ENCODE data around the gene RNF227. TPM values are rescaled to one million over a fixed set of nuclear protein-coding genes. Genes with fewer than 3 reads are reported as not detected.

The RNF227 gene
- total and polyA plus RNA-seq, 11 donors, result 0.51 to 4.9 (median 0.88) TPM

GRCh38 chr17:7889166-7889955 lies 26.7 kb downstream of the RNF227 start:
- ATAC-seq, result peak; percentile 85 to 91 (median 89)
- WGBS, 4 donors, result 18 to 32% (median 24%) methylated on average over 10 to 11 of the region's 11 CpGs
- peak; percentile 96 to 99 (median 99) for DNase-seq
- peaks cover 17 to 49% (median 43%) of the 10 kb centered on the region in 12 donors for H3K4me1 ChIP-seq
- H3K4me3 ChIP-seq, result peak overlapping the region in 7 of 12 donors; percentile 23 to 86 (median 78)
- H3K27ac ChIP-seq, result peak overlapping the region; percentile 72 to 98 (median 91)
- no peaks in the 10 kb centered on the region for H3K27me3 ChIP-seq
- H3K9me3 ChIP-seq, result no peaks in the 10 kb centered on the region
- peaks cover 0 to 44% (median 30%) of the 10 kb centered on the region in 9 donors for H3K36me3 ChIP-seq
- TF ChIP-seq CTCF (IDR thresholded peaks at IDR 0.05), result peak; percentile 30 to 65 (median 49)
- no peak for TF ChIP-seq POLR2A (IDR thresholded peaks at IDR 0.05)
- intact Hi-C loops (cut with DNase I), result loop anchor here in 4 of 10 donors (2.0 to 5.0 kb wide), 5 partner anchors 25 to 43 kb away; partner anchors contain the start of genes CNTROB (in 2 of the 4), NAA38 (in 1 of the 4) and TRAPPC1 (in 1 of the 4)

GRCh38 chr17:7888184-7888920 lies 27.7 kb downstream of the RNF227 start, which contains the start of gene CHD3:
Gene CHD3 (plus strand): TSS chr17:7888789. CDS start chr17:7889001, 212 bp downstream.
- peaks cover 17 to 57% (median 44%) of the 10 kb centered on the region in 12 donors for H3K4me1 ChIP-seq
- H3K27ac ChIP-seq, result peak within 1 kb of the TSS; percentile 72 to 98 (median 91)
- intact Hi-C loops (cut with DNase I), result loop anchor here in 4 of 10 donors (2.0 to 5.0 kb wide), 5 partner anchors 26 to 44 kb away; partner anchors contain the start of genes CNTROB (in 2 of the 4), NAA38 (in 1 of the 4) and TRAPPC1 (in 1 of the 4)
- H3K9me3 ChIP-seq, result no peaks in the 10 kb centered on the region
- H3K4me3 ChIP-seq, result peak within 1 kb of the TSS; percentile 8 to 86 (median 76)
- no peaks in the 10 kb centered on the region for H3K27me3 ChIP-seq
- 28 to 41% (median 33%) methylated on average over 17 to 18 of the region's 18 CpGs for WGBS, 4 donors
- peak; percentile 4 to 71 (median 32) for ATAC-seq
- H3K36me3 ChIP-seq, result peaks cover 0 to 34% (median 20%) of the 10 kb centered on the region in 9 donors
- no peak for TF ChIP-seq CTCF (IDR thresholded peaks at IDR 0.05)
- TF ChIP-seq POLR2A (IDR thresholded peaks at IDR 0.05), result no peak
- DNase-seq, result peak in 1 of 5 donors; percentile 40

- Histone ChIP-seq H3K4me3 (peak overlapping the region; percentile 8 to 86 (median 76)), H3K9me3 (no peaks in the 10 kb centered on the region), H3K36me3 (peaks cover 0 to 26% (median 18%) of the 10 kb centered on the region in 9 donors), H3K4me1 (peaks cover 17 to 63% (median 45%) of the 10 kb centered on the region in 12 donors), H3K27me3 (no peaks in the 10 kb centered on the region), H3K27ac (peak overlapping the region; percentile 72 to 98 (median 91))
- WGBS, 4 donors, result 0 to 1% (median 1%) methylated on average over 22 to 35 of the region's 35 CpGs
- DNase-seq, result peak; percentile 93 to 95 (median 95)
- intact Hi-C loops (cut with DNase I), result loop anchor here in 5 of 10 donors (2.0 to 5.0 kb wide), 6 partner anchors 25 to 53 kb away; partner anchors contain the start of genes CNTROB (in 2 of the 5), NAA38 (in 2 of the 5), KDM6B (in 1 of the 5) and TRAPPC1 (in 1 of the 5)
- ATAC-seq, result peak; percentile 79 to 87 (median 86)
- TF ChIP-seq POLR2A (IDR thresholded peaks at IDR 0.05) (peak in 1 of 2 donors; percentile 50), CTCF (IDR thresholded peaks at IDR 0.05) (no peak)
Measured at GRCh38 chr17:7887482-7888183, 28.5 kb downstream of the RNF227 start.

Data from heart left ventricle (tissue), 16 donors.